ENCODE measurements around the gene OPN5.
"Not testable (repeated sequence)": the region's sequence is repeated elsewhere in the genome, so short reads cannot be mapped to it uniquely, and the experiment has no call there.

GRCh38 chr6:47745269-47745668 is 36.6 kb upstream of the OPN5 start:
- not testable (repeated sequence) for TF ChIP-seq POLR2A (IDR thresholded peaks at IDR 0.05; ENCODE audit: low read depth); CTCF (IDR thresholded peaks at IDR 0.05); POLR2AphosphoS5 (IDR thresholded peaks at IDR 0.05); EP300 (IDR thresholded peaks at IDR 0.05)

Measured in esophagus muscularis mucosa (tissue), 4 donors.